Endothelial cell of umbilical vein (primary cell): ENCODE results near the gene GGPS1. TPM values are rescaled to one million over a fixed set of nuclear protein-coding genes. Genes with fewer than 3 reads are reported as not detected.

Experiments
- BruUV-seq: library from RNA; stranded (reverse); fragments of 400-500 nt; replicated peaks from 2 replicates; lab custom pipeline; 2021; lab: Mats Ljungman, UMichigan
- CTCF ChIA-PET: fragments of 300-600, 350-600 bp; sonication (Branson Sonifier 250); formaldehyde crosslinking; loops from one replicate; lab custom pipeline; 2021; ENCODE audit warnings: antibody characterized with exemption, inconsistent platforms; lab: Charles Lee
- POLR2A ChIA-PET: fragments of 300-600, 350-600 bp; sonication (Branson Sonifier 250); formaldehyde crosslinking; loops from one replicate; lab custom pipeline; 2021; ENCODE audit warnings: antibody characterized with exemption, inconsistent platforms; lab: Charles Lee
- DNase-seq: peaks from one replicate; pipeline ENCODE4 v3.0.0-alpha.2; 2011; ENCODE audit warnings: low read depth, low spot score
- FAIRE-seq: peaks from 2 replicates; lab custom pipeline; 2011; peaks lifted over from hg19 to GRCh38; lab: Jason Lieb, UNC
- H2AFZ ChIP-seq: 2 replicates; pipeline ENCODE4 v1.6.0; 2012; ENCODE audit warnings: low read depth, low read length, control low read depth, inconsistent platforms
- H3K27ac ChIP-seq: 2 replicates; pipeline ENCODE4 v1.5.1; 2011; ENCODE audit warnings: low read depth, mild to moderate bottlenecking, control low read depth, low read length, moderate library complexity; ENCODE audit not compliant: insufficient read depth
- H3K27me3 ChIP-seq, 2 experiments: 2 replicates each; pipeline versions ENCODE4 v1.6.0 to v1.6.1; 2011; ENCODE audit warnings: low read length in 2 of 2, mixed read lengths in 1 of 2; ENCODE audit not compliant: control insufficient read depth in 2 of 2, insufficient read depth in 2 of 2
- H3K36me3 ChIP-seq, 2 experiments: 2 replicates in 1 of 2; 3 replicates in 1 of 2; pipeline ENCODE4 v1.5.1; 2011; ENCODE audit warnings: low read length in 2 of 2, mild to moderate bottlenecking in 1 of 2, moderate library complexity in 1 of 2; ENCODE audit not compliant: control insufficient read depth in 2 of 2, insufficient read depth in 2 of 2; ENCODE audit errors: extremely low read depth in 1 of 2
- H3K4me1 ChIP-seq: 3 replicates; pipeline ENCODE4 v1.5.1; 2011; ENCODE audit warnings: mild to moderate bottlenecking, low read length; ENCODE audit not compliant: control insufficient read depth, insufficient read depth; ENCODE audit errors: extremely low read depth
- H3K4me2 ChIP-seq: 2 replicates; pipeline ENCODE4 v1.6.1; 2011; ENCODE audit warnings: low read length, control low read depth, mixed read lengths; ENCODE audit not compliant: insufficient read depth
- H3K4me3 ChIP-seq, 3 experiments: fragments of 200-600 bp in 1 of 3; sonication (generic), shearing (Covaris generic) in 1 of 3; replicated peaks in 1 of 3; 2 replicates each; pipeline ENCODE4 v1.5.1; 2011 to 2016; ENCODE audit warnings: control low read depth in 3 of 3, low read length in 3 of 3, mild to moderate bottlenecking in 2 of 3, inconsistent platforms in 1 of 3, low read depth in 1 of 3, moderate library complexity in 1 of 3; ENCODE audit not compliant: insufficient read depth in 1 of 3
- H3K79me2 ChIP-seq: 2 replicates; pipeline ENCODE4 v1.6.0; 2012; ENCODE audit warnings: low read length, inconsistent platforms; ENCODE audit not compliant: control insufficient read depth, insufficient read depth
- H3K9ac ChIP-seq: replicated peaks from 2 replicates; pipeline ENCODE3; 2011; ENCODE audit warnings: low read length, control low read depth; ENCODE audit not compliant: insufficient read depth; ENCODE audit errors: extremely low read depth
- H3K9me1 ChIP-seq: replicated peaks from 3 replicates; pipeline ENCODE4 v1.6.0; 2011; ENCODE audit warnings: mild to moderate bottlenecking, low read length; ENCODE audit not compliant: control insufficient read depth, insufficient read depth; ENCODE audit errors: extremely low read depth
- H3K9me3 ChIP-seq: replicated peaks from 2 replicates; pipeline ENCODE4 v1.5.1; 2012; ENCODE audit warnings: low read length, inconsistent platforms; ENCODE audit not compliant: control insufficient read depth, insufficient read depth
- H4K20me1 ChIP-seq: replicated peaks from 2 replicates; pipeline ENCODE3; 2011; ENCODE audit warnings: mild to moderate bottlenecking, low read length; ENCODE audit not compliant: control insufficient read depth, insufficient read depth; ENCODE audit errors: extremely low read depth
- CTCF ChIP-seq, 2 donors: IDR thresholded peaks; 1 replicate in 1 of 2; 2 replicates in 1 of 2; pipeline ENCODE4 v1.5.1; 2011; ENCODE audit warnings: low read length in 2 of 2, mild to moderate bottlenecking in 2 of 2, moderate library complexity in 2 of 2, control low read depth in 1 of 2, inconsistent platforms in 1 of 2, low read depth in 1 of 2; ENCODE audit not compliant: insufficient read depth in 1 of 2; ENCODE audit errors: extremely low read depth in 1 of 2
- EZH2 ChIP-seq: IDR thresholded peaks from 2 replicates; pipeline ENCODE4 v1.6.1; 2012; ENCODE audit warnings: borderline replicate concordance, low read depth, mild to moderate bottlenecking, moderate library complexity, low read length, inconsistent platforms; ENCODE audit not compliant: severe bottlenecking
- FOS ChIP-seq: IDR thresholded peaks from 2 replicates; pipeline ENCODE4 v1.6.1; 2011; ENCODE audit warnings: mild to moderate bottlenecking, low read length, moderate library complexity, borderline replicate concordance; ENCODE audit not compliant: insufficient read depth
- GATA2 ChIP-seq: IDR thresholded peaks from 2 replicates; pipeline ENCODE4 v1.7.0; 2011; ENCODE audit warnings: low read depth, mild to moderate bottlenecking, moderate library complexity, mixed read lengths, low read length; ENCODE audit not compliant: insufficient read length, insufficient read depth
- MAX ChIP-seq: IDR thresholded peaks from 2 replicates; pipeline ENCODE4 v1.6.1; 2011; ENCODE audit not compliant: insufficient read depth, insufficient read length
- POLR2A ChIP-seq: IDR thresholded peaks from 2 replicates; pipeline ENCODE4 v1.6.1; 2012; ENCODE audit warnings: low read depth, mild to moderate bottlenecking, control low read depth, low read length
- POLR2AphosphoS5 ChIP-seq: IDR thresholded peaks from 2 replicates; pipeline ENCODE4 v1.6.1; 2012; ENCODE audit warnings: low read depth, mild to moderate bottlenecking, control low read depth, low read length, moderate library complexity; ENCODE audit not compliant: insufficient read depth
- dilution Hi-C: fragments of 300-500 bp; cut with MboI; formaldehyde crosslinking; loops from one replicate; pipeline ENCODE4 v1.15.0; 2019; ENCODE audit warnings: low sequenced_read_pairs; ENCODE audit not compliant: extremely low pct_ligation_motif_present
- intact Hi-C: fragments of 100-400 bp; cut with micrococcal nuclease; formaldehyde crosslinking; loops from one replicate; pipeline ENCODE4 v1.10.0; 2022
- polyA plus RNA-seq, 4 experiments: library from polyadenylated mRNA; depleted of rRNA in 3 of 4; stranded (reverse) in 3 of 4; unstranded in 1 of 4; fragments of >200 nt; gene quantifications; 2 replicates each; pipeline versions ENCODE4 v1.2.1 to v1.2.3, GENCODE V29; 2011 to 2012; ENCODE audit warnings: missing spikeins in 1 of 4
- total RNA-seq: library from RNA; stranded (reverse); gene quantifications from 2 replicates; pipeline ENCODE4 v1.2.3, GENCODE V29; 2021

The GGPS1 gene
- total and polyA plus RNA-seq, 2 donors (not counting 3 experiments of a cell fraction or from before 2014, with no cell fraction given): 10.7 to 29.5 TPM

- Histone ChIP-seq H3K4me3 (no peak overlapping the region), H3K36me3 (no peaks in the 10 kb centered on the region), H3K9ac (no peak overlapping the region), H3K79me2 (peaks cover 91% of the 10 kb centered on the region), H3K27me3 (no peaks in the 10 kb centered on the region), H2AFZ (no peak overlapping the region), H3K27ac (no peak overlapping the region), H3K4me2 (no peak overlapping the region), H4K20me1 (peaks cover 27% of the 10 kb centered on the region), H3K9me1 (peaks cover 5% of the 10 kb centered on the region), H3K9me3 (no peaks in the 10 kb centered on the region), H3K4me1 (no peaks in the 10 kb centered on the region)
- DNase-seq (no peak), FAIRE-seq (no peak)
- dilution Hi-C loops (no loop called here), intact Hi-C loops (no loop called here)
- CTCF ChIA-PET: no interaction called here
- TF ChIP-seq GATA2 (no peak), EZH2 (no peak), POLR2A (no peak), CTCF (IDR thresholded peaks at IDR 0.05; ENCODE audit: extremely low read depth in 1 of 2, insufficient read depth in 1 of 2, low read depth in 1 of 2, low read length in 2 of 2) (no peak), POLR2AphosphoS5 (no peak), MAX (no peak), FOS (no peak)
- POLR2A ChIA-PET: no interaction called here
- no TSS peak for BruUV-seq
These were observed 41.7 kb upstream of the GGPS1 start for GRCh38 chr1:235286667-235287066.
